ENCODE measurements around the gene PIP5KL1. TPM values are rescaled to one million over a fixed set of nuclear protein-coding genes. Genes with fewer than 3 reads are reported as not detected.

PIP5KL1 gene
- total and polyA plus RNA-seq, 2 of the 8 experiments (the other 6 are each of a cell fraction or from before 2014, with no cell fraction given) = 13.4 to 15.4 TPM

DNA sequence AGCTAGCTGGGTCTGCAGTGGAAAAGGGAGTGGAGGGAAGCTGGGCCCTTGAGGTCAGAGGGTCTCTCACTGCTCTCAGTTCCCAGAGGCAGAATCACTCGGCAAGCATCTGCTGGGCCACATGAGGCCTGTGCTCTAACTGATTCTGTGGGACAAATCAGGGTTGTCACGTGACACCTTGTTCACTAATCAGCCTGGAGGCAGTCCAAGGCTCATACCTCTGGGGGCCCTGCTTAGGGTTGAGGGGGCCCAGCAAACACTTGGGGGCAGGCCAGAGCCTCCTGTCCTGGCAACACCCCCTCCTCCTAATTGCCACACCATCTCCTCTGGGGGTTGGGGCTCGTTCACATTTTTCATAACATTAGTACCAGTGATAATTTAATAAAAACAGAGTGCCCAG lies 16.2 kb upstream of the PIP5KL1 start:
- H3K27me3 ChIP-seq (replicated peaks in 1 of 4; ENCODE audit: control insufficient read depth in 3 of 4, extremely low read depth in 1 of 4, insufficient read depth in 3 of 4, low read length in 3 of 4) = no peaks in the 10 kb centered on the region
- FAIRE-seq = no peak
- WGBS, 2 experiments (ENCODE audit: extremely low coverage in 1 of 2, insufficient coverage in 1 of 2, insufficient read length in 1 of 2, insufficient replicate concordance in 2 of 2, low coverage in 1 of 2, low lambda C conversion rate in 2 of 2, missing lambda C conversion rate in 1 of 2) = 79% methylated on average over 3 of the region's 3 CpGs; no CpG with 5 or more reads in 1 of the 2 experiments
- no peak for TF ChIP-seq SP4 (IDR thresholded peaks at IDR 0.05; ENCODE audit: low read length)

More for the DNA sequence above, 16.2 kb upstream of the PIP5KL1 start:
- H3K14ac ChIP-seq (ENCODE audit: insufficient read length) = no peak overlapping the region
- ChIA-PET CTCF (ENCODE audit: partially characterized antibody) (interaction anchor here (1.2 to 35.5 kb wide), 4 partner anchors 8 to 84 kb away, joined by 3 to 825 read pairs (median 6); no protein-coding TSS in a partner anchor), POLR2A (ENCODE audit: partially characterized antibody) (interaction anchor here (1.1 kb wide), 2 partner anchors 11 to 109 kb away, joined by 3 to 4 read pairs; no protein-coding TSS in a partner anchor)
- no peak overlapping the region for H3K56ac ChIP-seq (replicated peaks; ENCODE audit: insufficient read length, low read depth, low read length)
- H2BK15ac ChIP-seq (ENCODE audit: low read length) = no peak overlapping the region
- no peak overlapping the region for H3K4me3 ChIP-seq (ENCODE audit: extremely low read depth in 1 of 4, insufficient read depth in 2 of 4, low read depth in 3 of 4, low read length in 4 of 4)
- H4K5ac ChIP-seq (ENCODE audit: insufficient read length, low read depth, low read length) = no peak overlapping the region
- H2AK5ac ChIP-seq (ENCODE audit: low read depth, low read length) = no peak overlapping the region
- no peak overlapping the region for H2BK120ac ChIP-seq (replicated peaks; ENCODE audit: low read depth, low read length)
- peaks cover 7 to 16% (median 13%) of the 10 kb centered on the region in 4 experiments for H3K36me3 ChIP-seq (ENCODE audit: control insufficient read depth in 2 of 4, insufficient read depth in 4 of 4, low read length in 3 of 4)
- H2BK5ac ChIP-seq (ENCODE audit: low read depth, low read length) = no peak overlapping the region
- H3K79me1 ChIP-seq (ENCODE audit: low read depth, low read length) = peaks cover 5% of the 10 kb centered on the region; the same call in 1 of the 2 replicates
- H4K91ac ChIP-seq (replicated peaks; ENCODE audit: insufficient read length, low read length) = no peak overlapping the region
- H2AFZ ChIP-seq (ENCODE audit: low read length) = no peak overlapping the region
- H3K23me2 ChIP-seq (ENCODE audit: low read depth, low read length) = no peaks in the 10 kb centered on the region
- DNase-seq (ENCODE audit: low read depth in 1 of 2, low spot score in 2 of 2) = no peak
- H4K8ac ChIP-seq (ENCODE audit: extremely low read depth, insufficient read depth, low read length) = no peak overlapping the region
- no peaks in the 10 kb centered on the region for H3K9me3 ChIP-seq (ENCODE audit: insufficient read depth in 2 of 2, low read depth in 1 of 2, low read length in 1 of 2)
- H2BK12ac ChIP-seq (ENCODE audit: low read depth, low read length) = no peak overlapping the region
- peaks cover 0 to 4% of the 10 kb centered on the region in 2 experiments; a peak in 1 of 4 replicates for H3K79me2 ChIP-seq (ENCODE audit: control insufficient read depth in 1 of 2, insufficient read depth in 2 of 2, low read length in 2 of 2)
- H4K20me1 ChIP-seq (replicated peaks in 1 of 2; ENCODE audit: control insufficient read depth in 1 of 2, insufficient read depth in 2 of 2, low read length in 2 of 2) = peaks cover 8 to 20% of the 10 kb centered on the region in 2 experiments
- peak overlapping the region; percentile 15; the same call in 1 of the 2 replicates for H3K27ac ChIP-seq (ENCODE audit: low read depth, low read length)
- peaks cover 0 to 16% (median 7%) of the 10 kb centered on the region in 4 experiments; a peak in 6 of 7 replicates for H3K4me1 ChIP-seq (replicated peaks in 1 of 4; ENCODE audit: control insufficient read depth in 3 of 4, insufficient read depth in 4 of 4, low read length in 3 of 4)
- no peak overlapping the region for H3K23ac ChIP-seq (ENCODE audit: insufficient read length)
- no peak overlapping the region for H3K4ac ChIP-seq (replicated peaks; ENCODE audit: insufficient read length, low read depth, low read length)
- H3K18ac ChIP-seq (ENCODE audit: extremely low read depth, low read length) = no peak overlapping the region
- no peak overlapping the region for H3K9ac ChIP-seq (replicated peaks in 1 of 4; ENCODE audit: extremely low read depth in 1 of 4, low read depth in 3 of 4, low read length in 3 of 4)
- no peak overlapping the region for H3K4me2 ChIP-seq (ENCODE audit: insufficient read depth in 1 of 2, low read depth in 2 of 2, low read length in 2 of 2)
- H2BK20ac ChIP-seq (ENCODE audit: low read length) = no peak overlapping the region
